ENCODE data around the gene REPS1.

Gene REPS1

DNA sequence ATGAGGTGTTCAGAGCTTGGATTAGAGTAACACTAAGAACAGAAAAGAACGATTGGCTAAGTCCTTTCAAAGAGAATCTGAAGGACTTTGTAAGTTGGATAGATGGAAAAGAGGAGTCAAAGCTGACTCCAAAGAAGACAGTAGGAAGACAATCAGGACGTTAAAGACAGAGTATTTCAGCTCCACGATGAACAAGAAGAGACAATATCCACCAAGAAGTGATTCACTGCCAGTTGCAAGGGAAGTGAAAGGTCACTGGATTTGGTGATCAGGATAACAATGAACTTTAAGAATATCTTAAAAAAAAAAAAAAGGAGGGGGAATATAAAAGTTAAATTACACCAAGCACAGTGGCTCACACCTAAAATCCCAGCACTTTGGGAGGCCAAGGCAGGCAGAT lies 17.9 kb downstream of the REPS1 start:
- TF ChIP-seq, protein P1, sequence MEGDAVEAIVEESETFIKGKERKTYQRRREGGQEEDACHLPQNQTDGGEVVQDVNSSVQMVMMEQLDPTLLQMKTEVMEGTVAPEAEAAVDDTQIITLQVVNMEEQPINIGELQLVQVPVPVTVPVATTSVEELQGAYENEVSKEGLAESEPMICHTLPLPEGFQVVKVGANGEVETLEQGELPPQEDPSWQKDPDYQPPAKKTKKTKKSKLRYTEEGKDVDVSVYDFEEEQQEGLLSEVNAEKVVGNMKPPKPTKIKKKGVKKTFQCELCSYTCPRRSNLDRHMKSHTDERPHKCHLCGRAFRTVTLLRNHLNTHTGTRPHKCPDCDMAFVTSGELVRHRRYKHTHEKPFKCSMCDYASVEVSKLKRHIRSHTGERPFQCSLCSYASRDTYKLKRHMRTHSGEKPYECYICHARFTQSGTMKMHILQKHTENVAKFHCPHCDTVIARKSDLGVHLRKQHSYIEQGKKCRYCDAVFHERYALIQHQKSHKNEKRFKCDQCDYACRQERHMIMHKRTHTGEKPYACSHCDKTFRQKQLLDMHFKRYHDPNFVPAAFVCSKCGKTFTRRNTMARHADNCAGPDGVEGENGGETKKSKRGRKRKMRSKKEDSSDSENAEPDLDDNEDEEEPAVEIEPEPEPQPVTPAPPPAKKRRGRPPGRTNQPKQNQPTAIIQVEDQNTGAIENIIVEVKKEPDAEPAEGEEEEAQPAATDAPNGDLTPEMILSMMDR (IDR thresholded peaks at IDR 0.05; ENCODE audit: low read depth, low read length), result no peak
- no peak overlapping the region for H3K4me3 ChIP-seq (ENCODE audit: low read depth, low read length)

DNA sequence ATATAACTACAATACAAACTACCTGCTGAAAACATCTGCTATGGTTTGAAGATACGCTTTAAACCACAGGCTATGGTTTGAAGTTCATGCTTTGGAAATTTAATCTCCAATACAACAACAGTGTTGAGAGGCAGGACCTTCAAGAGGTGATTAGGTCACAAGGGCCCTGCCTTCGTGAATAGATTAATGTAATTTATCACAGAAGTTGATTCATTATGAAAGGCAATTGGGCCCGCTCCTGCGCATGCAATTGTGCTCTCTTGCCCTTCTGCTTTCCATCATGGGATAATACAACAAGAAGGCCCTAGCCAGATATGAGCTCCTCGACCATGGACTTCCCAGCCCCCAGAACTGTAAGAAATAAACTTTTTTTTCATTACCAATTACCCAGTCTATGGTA lies 21.2 kb downstream of the REPS1 start:
- no peak overlapping the region for H3K4me3 ChIP-seq (ENCODE audit: low read depth, low read length)

DNA sequence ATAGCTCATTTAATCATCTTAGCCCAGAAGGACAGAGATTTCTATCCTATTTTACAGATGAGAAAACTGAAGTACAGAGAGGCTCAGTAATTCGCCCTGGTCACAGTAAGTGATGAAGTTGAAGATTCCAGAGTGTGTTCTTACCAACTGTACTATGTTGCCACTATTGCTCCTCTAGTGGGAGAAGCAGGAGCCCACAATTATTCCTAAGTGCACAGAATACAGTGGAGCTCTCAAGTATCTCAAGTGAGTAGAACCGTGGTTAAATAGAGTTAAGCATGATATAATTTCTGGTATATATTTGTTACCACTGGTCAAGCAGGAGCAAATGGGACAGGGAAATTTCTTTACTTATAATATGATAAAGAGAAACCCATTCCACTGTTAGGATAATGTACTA lies 22.1 kb downstream of the REPS1 start:
- no peak overlapping the region for H3K4me3 ChIP-seq (ENCODE audit: low read depth, low read length)
- TF ChIP-seq, protein P1 (IDR thresholded peaks at IDR 0.05; ENCODE audit: low read depth, low read length), result no peak

More for the DNA sequence above, 21.2 kb downstream of the REPS1 start:
- TF ChIP-seq, protein P1 (IDR thresholded peaks at IDR 0.05; ENCODE audit: low read depth, low read length), result no peak

DNA sequence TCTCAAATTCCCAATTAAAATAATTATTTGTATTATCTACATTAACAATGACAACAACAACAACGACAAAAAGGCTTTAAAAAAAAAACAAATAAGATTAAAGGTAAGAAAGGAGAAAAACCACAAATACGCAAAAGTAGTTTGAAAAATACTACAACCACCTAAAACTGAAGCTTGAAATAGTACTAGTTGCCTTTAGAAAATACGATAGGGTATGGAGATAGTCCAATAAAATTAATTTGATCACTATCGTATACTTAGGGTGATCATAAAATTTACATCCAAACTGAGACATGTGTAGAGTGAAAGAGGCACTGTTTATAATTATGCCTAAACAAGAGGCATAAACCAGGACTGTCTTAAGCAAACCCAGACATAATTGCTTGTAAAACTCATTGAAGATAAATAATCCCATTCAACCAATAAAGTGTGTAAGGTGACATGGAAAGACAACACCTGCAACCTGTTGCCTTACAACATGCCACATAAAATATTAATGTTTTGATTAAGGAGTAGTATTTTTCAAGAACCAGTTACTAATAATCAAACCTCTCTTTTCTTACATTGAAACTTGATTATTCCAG lies 22.7 kb downstream of the REPS1 start:
- TF ChIP-seq, protein P1 (IDR thresholded peaks at IDR 0.05; ENCODE audit: low read depth, low read length), result no peak
- no peak overlapping the region for H3K4me3 ChIP-seq (ENCODE audit: low read depth, low read length)

DNA sequence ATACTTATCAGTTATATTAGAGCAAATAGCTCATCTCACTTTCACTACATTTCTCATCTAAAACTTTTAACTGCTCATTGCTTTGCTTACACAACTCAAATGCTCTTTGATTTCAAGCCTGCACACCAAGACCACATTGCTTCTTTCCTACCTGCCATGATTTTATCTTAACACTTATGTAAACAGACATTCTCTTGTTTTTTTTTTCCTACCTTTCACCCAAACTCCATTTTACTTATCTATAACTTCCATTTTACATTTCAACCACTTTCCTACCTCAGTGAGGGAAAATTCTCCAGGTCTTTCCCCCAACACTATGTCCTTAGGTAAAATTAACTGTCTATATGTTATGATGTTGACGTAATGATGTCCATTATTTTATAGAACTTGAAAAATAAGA lies 24.0 kb downstream of the REPS1 start:
- TF ChIP-seq, protein P1 (IDR thresholded peaks at IDR 0.05; ENCODE audit: low read depth, low read length), result no peak
- no peak overlapping the region for H3K4me3 ChIP-seq (ENCODE audit: low read depth, low read length)

DNA sequence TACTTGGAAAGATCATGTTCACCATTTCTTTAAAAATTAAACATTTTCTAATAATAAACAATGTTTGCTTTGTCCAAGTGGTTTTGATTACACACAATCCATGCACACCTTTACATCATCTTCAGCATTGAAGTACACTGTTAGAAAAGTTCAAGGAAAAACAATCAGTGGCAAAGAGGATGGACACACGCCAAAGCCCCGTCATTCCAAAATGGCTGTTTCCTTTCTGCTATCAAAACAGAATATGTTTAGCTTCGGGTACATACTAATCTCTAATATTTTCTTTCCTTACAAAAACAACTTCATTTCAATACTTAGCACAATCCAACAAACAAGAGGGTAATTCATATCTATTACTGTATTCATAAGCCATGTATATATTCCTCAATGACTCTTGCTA lies 24.5 kb downstream of the REPS1 start:
- TF ChIP-seq, protein P1 (IDR thresholded peaks at IDR 0.05; ENCODE audit: low read depth, low read length), result no peak
- H3K4me3 ChIP-seq (ENCODE audit: low read depth, low read length), result no peak overlapping the region

DNA sequence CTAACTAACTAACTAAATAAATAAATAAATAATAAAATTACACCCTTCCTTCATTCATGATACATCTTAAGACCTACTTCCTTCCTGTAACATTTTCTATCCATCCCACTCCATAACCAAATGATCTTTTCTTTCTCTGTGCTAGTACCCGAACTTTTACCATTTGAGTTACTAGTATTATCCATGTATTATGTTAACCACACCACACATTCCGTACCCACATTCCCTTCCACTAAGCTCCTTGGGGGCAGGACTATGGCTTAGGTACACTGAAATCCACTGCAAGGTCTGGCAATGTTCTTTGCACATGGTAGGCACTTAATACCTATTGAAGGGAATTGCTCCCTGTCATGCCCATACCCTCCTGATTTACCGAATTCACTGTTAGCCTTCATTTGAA lies 24.9 kb downstream of the REPS1 start:
- no peak overlapping the region for H3K4me3 ChIP-seq (ENCODE audit: low read depth, low read length)
- TF ChIP-seq, protein P1 (IDR thresholded peaks at IDR 0.05; ENCODE audit: low read depth, low read length), result no peak

Data from WI38 (cell line).